Activated naive CD8-positive, alpha-beta T cell treated with anti-CD3 and anti-CD28 coated beads, Interleukin-2, amount 50 U/mL, for 24 hours (primary cell): Measurements from ENCODE around the gene ZBTB47.

ENCODE experiments used
- ATAC-seq: fragments of 150-1000 bp; cut with Tn5 transposase; one replicate; pipeline ENCODE4 v1.10.0; 2021
- DNase-seq: peaks from one replicate; pipeline ENCODE4 v3.0.0; 2021
- H3K27ac Mint-ChIP-seq: one replicate; pipeline ENCODE4 v1.8.0; 2021; ENCODE audit warnings: mild to moderate bottlenecking, mixed read lengths
- H3K27me3 Mint-ChIP-seq: one replicate; pipeline ENCODE4 v1.8.0; 2021; ENCODE audit warnings: mixed read lengths
- H3K36me3 Mint-ChIP-seq: one replicate; pipeline ENCODE4 v1.8.0; 2021; ENCODE audit warnings: low read depth, mixed read lengths
- H3K4me1 Mint-ChIP-seq: one replicate; pipeline ENCODE4 v1.8.0; 2021; ENCODE audit warnings: mixed read lengths
- H3K4me3 Mint-ChIP-seq: one replicate; pipeline ENCODE4 v1.8.0; 2021; ENCODE audit warnings: mild to moderate bottlenecking, moderate library complexity, mixed read lengths
- H3K9me3 Mint-ChIP-seq: one replicate; pipeline ENCODE4 v1.8.0; 2021; ENCODE audit warnings: mixed read lengths

The ZBTB47 gene

GRCh38 chr3:42711491-42712343 is 58.2 kb downstream of the ZBTB47 start:
- Mint-ChIP-seq H3K9me3 (no peaks in the 10 kb centered on the region), H3K27me3 (no peaks in the 10 kb centered on the region), H3K4me1 (no peaks in the 10 kb centered on the region), H3K27ac (no peak overlapping the region), H3K4me3 (no peak overlapping the region), H3K36me3 (no peaks in the 10 kb centered on the region)
- DNase-seq, result no peak
- no peak for ATAC-seq

- H3K27ac Mint-ChIP-seq, result no peak overlapping the region
Observed at GRCh38 chr3:42712344-42712648, 58.8 kb downstream of the ZBTB47 start.

GRCh38 chr3:42712688-42713372 is 59.3 kb downstream of the ZBTB47 start:
- DNase-seq (no peak), ATAC-seq (no peak)
- Mint-ChIP-seq H3K4me1 (no peaks in the 10 kb centered on the region), H3K36me3 (no peaks in the 10 kb centered on the region), H3K9me3 (no peaks in the 10 kb centered on the region), H3K27me3 (no peaks in the 10 kb centered on the region), H3K27ac (no peak overlapping the region), H3K4me3 (no peak overlapping the region)

More at GRCh38 chr3:42712344-42712648, 58.8 kb downstream of the ZBTB47 start:
- no peaks in the 10 kb centered on the region for H3K36me3 Mint-ChIP-seq
- DNase-seq, result no peak
- no peaks in the 10 kb centered on the region for H3K4me1 Mint-ChIP-seq
- H3K9me3 Mint-ChIP-seq, result no peaks in the 10 kb centered on the region
- no peaks in the 10 kb centered on the region for H3K27me3 Mint-ChIP-seq
- no peak for ATAC-seq
- no peak overlapping the region for H3K4me3 Mint-ChIP-seq

- DNase-seq (no peak), ATAC-seq (no peak)
- Mint-ChIP-seq H3K27me3 (no peaks in the 10 kb centered on the region), H3K4me1 (no peaks in the 10 kb centered on the region), H3K27ac (no peak overlapping the region), H3K36me3 (no peaks in the 10 kb centered on the region), H3K4me3 (no peak overlapping the region), H3K9me3 (no peaks in the 10 kb centered on the region)
Observed at GRCh38 chr3:42713747-42714146, 60.2 kb downstream of the ZBTB47 start.

GRCh38 chr3:42714171-42714852 is 60.8 kb downstream of the ZBTB47 start:
- Mint-ChIP-seq H3K27me3 (no peaks in the 10 kb centered on the region), H3K9me3 (no peaks in the 10 kb centered on the region), H3K4me1 (no peaks in the 10 kb centered on the region), H3K4me3 (no peak overlapping the region), H3K27ac (no peak overlapping the region), H3K36me3 (no peaks in the 10 kb centered on the region)
- ATAC-seq (no peak), DNase-seq (no peak)
